ENCODE data around the gene RIPOR2.
"Not testable (repeated sequence)": the region's sequence is repeated elsewhere in the genome, so short reads cannot be mapped to it uniquely, and the experiment has no call there.

RIPOR2 gene

DNA sequence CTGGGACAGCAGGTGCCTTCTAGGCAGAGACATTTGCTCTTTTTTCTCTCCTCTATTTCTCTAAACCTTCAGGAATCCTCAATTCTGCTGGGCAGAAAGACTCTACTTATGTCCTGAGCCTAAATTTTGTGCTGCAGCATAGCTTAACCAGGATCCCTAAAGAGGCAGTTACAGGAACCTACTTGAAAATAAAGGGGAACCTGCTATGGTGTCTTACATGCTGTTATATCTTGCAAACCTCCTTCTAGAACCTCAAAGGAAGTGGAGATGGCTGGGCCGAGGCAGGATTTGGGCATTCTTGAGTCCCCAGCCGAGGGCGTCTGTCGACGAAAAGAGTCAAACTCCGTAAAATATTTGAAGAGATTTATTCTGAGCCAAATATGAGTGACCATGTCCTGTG lies 178.1 kb downstream of the RIPOR2 start:
- DNase-seq, result no peak

GRCh38 chr6:24755279-24755678 lies 180.5 kb downstream of the RIPOR2 start:
- no peak for DNase-seq

DNA sequence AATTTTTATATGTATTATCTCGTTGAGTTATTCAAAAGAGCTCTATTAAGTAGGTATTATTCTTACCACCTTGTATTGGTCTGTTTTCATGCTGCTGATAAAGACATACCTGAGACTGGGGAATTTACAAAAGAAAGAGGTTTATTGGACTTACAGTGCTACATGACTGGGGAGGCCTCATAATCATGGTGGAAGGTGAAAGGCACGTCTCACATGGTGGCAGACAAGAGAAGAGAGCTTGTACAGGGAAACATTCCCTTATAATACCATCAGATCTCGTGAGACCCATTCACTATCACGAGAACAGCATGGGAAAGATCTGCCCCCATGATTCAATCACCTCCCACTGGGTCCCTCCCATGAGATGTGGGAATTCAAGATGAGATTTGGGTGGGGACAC lies 181.4 kb downstream of the RIPOR2 start:
- not testable (repeated sequence) for DNase-seq
